ENCODE results near the gene NUDT8. TPM values are rescaled to one million over a fixed set of nuclear protein-coding genes. Genes with fewer than 3 reads are reported as not detected.
"Not testable (repeated sequence)": the region's sequence is repeated elsewhere in the genome, so short reads cannot be mapped to it uniquely, and the experiment has no call there.

NUDT8 gene
- total RNA-seq, 4 donors from 2014 or later, result 5.0 to 64.1 (median 45.4) TPM

GRCh38 chr11:67662835-67663531 lies 33.2 kb upstream of the NUDT8 start:
- peak in 1 of 3 donors; percentile 41 for DNase-seq
- no peak overlapping the region for H3K27ac ChIP-seq
- H3K4me3 ChIP-seq, result no peak overlapping the region
- no peaks in the 10 kb centered on the region for H3K9me3 ChIP-seq
- TF ChIP-seq, protein P1, sequence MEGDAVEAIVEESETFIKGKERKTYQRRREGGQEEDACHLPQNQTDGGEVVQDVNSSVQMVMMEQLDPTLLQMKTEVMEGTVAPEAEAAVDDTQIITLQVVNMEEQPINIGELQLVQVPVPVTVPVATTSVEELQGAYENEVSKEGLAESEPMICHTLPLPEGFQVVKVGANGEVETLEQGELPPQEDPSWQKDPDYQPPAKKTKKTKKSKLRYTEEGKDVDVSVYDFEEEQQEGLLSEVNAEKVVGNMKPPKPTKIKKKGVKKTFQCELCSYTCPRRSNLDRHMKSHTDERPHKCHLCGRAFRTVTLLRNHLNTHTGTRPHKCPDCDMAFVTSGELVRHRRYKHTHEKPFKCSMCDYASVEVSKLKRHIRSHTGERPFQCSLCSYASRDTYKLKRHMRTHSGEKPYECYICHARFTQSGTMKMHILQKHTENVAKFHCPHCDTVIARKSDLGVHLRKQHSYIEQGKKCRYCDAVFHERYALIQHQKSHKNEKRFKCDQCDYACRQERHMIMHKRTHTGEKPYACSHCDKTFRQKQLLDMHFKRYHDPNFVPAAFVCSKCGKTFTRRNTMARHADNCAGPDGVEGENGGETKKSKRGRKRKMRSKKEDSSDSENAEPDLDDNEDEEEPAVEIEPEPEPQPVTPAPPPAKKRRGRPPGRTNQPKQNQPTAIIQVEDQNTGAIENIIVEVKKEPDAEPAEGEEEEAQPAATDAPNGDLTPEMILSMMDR (IDR thresholded peaks at IDR 0.05), result no peak
- no peak for TF ChIP-seq POLR2A (IDR thresholded peaks at IDR 0.05)
- no peaks in the 10 kb centered on the region for H3K27me3 ChIP-seq
- H3K4me1 ChIP-seq, result peaks cover 0 to 14% (median 0%) of the 10 kb centered on the region in 4 donors
- H3K36me3 ChIP-seq, result no peaks in the 10 kb centered on the region

GRCh38 chr11:67662142-67662834 lies 32.6 kb upstream of the NUDT8 start:
- no peak overlapping the region for H3K27ac ChIP-seq
- no peaks in the 10 kb centered on the region for H3K9me3 ChIP-seq
- H3K27me3 ChIP-seq, result no peaks in the 10 kb centered on the region
- H3K4me1 ChIP-seq, result peaks cover 0 to 8% (median 0%) of the 10 kb centered on the region in 4 donors
- H3K36me3 ChIP-seq, result no peaks in the 10 kb centered on the region
- H3K4me3 ChIP-seq, result no peak overlapping the region
- peak in 1 of 3 donors; percentile 34 for DNase-seq
- TF ChIP-seq, protein P1 (IDR thresholded peaks at IDR 0.05), result no peak
- TF ChIP-seq POLR2A (IDR thresholded peaks at IDR 0.05), result no peak

- H3K9me3 ChIP-seq, H3K4me3 ChIP-seq, H3K27ac ChIP-seq, H3K27me3 ChIP-seq, H3K4me1 ChIP-seq, H3K36me3 ChIP-seq: not testable (repeated sequence)
- DNase-seq, result peak in 1 of 3 donors; percentile 6
Measured at GRCh38 chr11:67660752-67661151, 31.0 kb upstream of the NUDT8 start.

DNA sequence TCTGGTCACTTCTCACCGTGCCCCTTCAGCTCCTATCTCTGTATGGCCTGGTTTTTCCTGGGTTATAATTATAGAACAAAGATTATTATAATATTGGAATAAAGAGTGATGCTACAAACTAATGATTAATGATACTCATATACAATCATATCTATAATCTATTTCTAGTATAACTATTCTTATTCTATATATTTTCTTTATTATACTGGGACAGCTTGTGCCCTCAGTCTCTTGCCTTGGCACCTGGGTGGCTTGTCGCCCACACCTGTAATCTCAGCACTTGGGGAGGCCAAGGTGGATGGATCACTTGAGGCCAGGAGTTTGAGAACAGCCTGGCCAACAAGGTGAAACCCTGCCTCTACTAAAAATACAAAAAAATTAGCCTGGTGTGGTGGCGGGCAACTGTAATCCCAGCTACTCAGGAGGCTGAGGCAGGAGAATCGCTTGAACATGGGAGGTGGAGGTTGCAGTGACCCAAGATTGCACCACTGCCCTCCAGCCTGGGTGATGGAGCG lies 30.0 kb upstream of the NUDT8 start:
- not testable (repeated sequence) for H3K27me3 ChIP-seq, H3K9me3 ChIP-seq, H3K4me3 ChIP-seq, H3K36me3 ChIP-seq, H3K27ac ChIP-seq, H3K4me1 ChIP-seq
- peak in 1 of 3 donors; percentile 21 for DNase-seq
- TF ChIP-seq, protein P1 (IDR thresholded peaks at IDR 0.05), result peak in 1 of 6 experiments; percentile 20

GRCh38 chr11:67657300-67657699 lies 27.6 kb upstream of the NUDT8 start:
- no peak overlapping the region for H3K4me3 ChIP-seq
- no peaks in the 10 kb centered on the region for H3K4me1 ChIP-seq
- H3K9me3 ChIP-seq, result no peaks in the 10 kb centered on the region
- no peak overlapping the region for H3K27ac ChIP-seq
- H3K27me3 ChIP-seq, result no peaks in the 10 kb centered on the region
- DNase-seq, result no peak
- H3K36me3 ChIP-seq, result no peaks in the 10 kb centered on the region
- TF ChIP-seq, protein P1 (IDR thresholded peaks at IDR 0.05), result no peak
- no peak for TF ChIP-seq POLR2A (IDR thresholded peaks at IDR 0.05)

- Histone ChIP-seq H3K27me3 (no peaks in the 10 kb centered on the region), H3K4me1 (peaks cover 0 to 8% (median 0%) of the 10 kb centered on the region in 4 donors), H3K27ac (no peak overlapping the region), H3K36me3 (no peaks in the 10 kb centered on the region), H3K9me3 (no peaks in the 10 kb centered on the region), H3K4me3 (no peak overlapping the region)
- peak in 1 of 3 donors; percentile 11 for DNase-seq
- no peak for TF ChIP-seq POLR2A (IDR thresholded peaks at IDR 0.05)
- TF ChIP-seq, protein P1 (IDR thresholded peaks at IDR 0.05), result no peak
Measured at GRCh38 chr11:67656278-67656922, 26.7 kb upstream of the NUDT8 start.
